ENCODE results near the gene KCNIP1. TPM values are rescaled to one million over a fixed set of nuclear protein-coding genes. Genes with fewer than 3 reads are reported as not detected.

Gene KCNIP1
- total RNA-seq, 1 experiment from 2014 or later: not detected

DNA sequence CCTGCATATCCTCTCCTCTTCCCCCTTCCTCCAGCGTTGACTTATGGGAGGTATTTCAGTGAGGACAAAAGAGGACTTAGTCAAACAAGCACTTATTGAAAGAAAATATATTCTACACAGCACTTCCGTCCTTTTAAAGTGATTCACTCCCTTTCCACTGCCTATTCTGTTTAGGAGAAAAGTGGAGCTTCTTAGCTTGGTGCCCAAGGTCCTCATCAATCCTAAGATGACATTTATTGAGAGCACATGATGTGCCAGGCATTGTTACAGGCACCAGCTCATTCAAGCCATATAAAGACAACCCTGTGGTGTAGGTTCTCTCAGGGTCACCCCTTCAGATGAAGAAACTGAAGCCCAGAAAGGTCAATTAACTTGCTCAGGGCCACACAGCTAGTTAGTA is 95.9 kb downstream of the KCNIP1 start:
- no TSS peak for BruUV-seq (replicated peaks)
- POLR2A ChIA-PET: no interaction called here
- no peaks in the 10 kb centered on the region for H4K20me1 ChIP-seq (ENCODE audit: insufficient read depth)
- no peak overlapping the region for H3K27ac ChIP-seq (ENCODE audit: low read depth, low read length)
- RAD21 ChIA-PET (ENCODE audit: low non-redundant PET in 1 of 2, low total read pairs in 2 of 2, uncharacterized antibody in 2 of 2, unreplicated experiment in 2 of 2): no interaction called here
- no peaks in the 10 kb centered on the region for H3K79me2 ChIP-seq (ENCODE audit: insufficient read depth, low read length)
- no peak for ATAC-seq
- H3K4me2 ChIP-seq (ENCODE audit: low read length): no peak overlapping the region
- H3K9me3 ChIP-seq (ENCODE audit: control insufficient read depth in 1 of 2, insufficient read depth in 1 of 2, low read depth in 1 of 2, low read length in 2 of 2): no peaks in the 10 kb centered on the region
- no peaks in the 10 kb centered on the region for H3K36me3 ChIP-seq (ENCODE audit: control insufficient read depth in 1 of 2, insufficient read depth in 2 of 2, low read length in 2 of 2)
- intact Hi-C loops (cut with micrococcal nuclease): no loop called here
- peaks cover 31% of the 10 kb centered on the region for H3K27me3 ChIP-seq (ENCODE audit: insufficient read depth, low read length)
- CTCF ChIA-PET: interaction anchor here (0.8 to 1.8 kb wide), 2 partner anchors 27 to 34 kb away, joined by 3 to 7 read pairs; no protein-coding TSS in a partner anchor
- H3K4me1 ChIP-seq (ENCODE audit: control insufficient read depth in 1 of 2, insufficient read depth in 2 of 2, low read length in 2 of 2): no peaks in the 10 kb centered on the region
- H3K9me2 ChIP-seq (ENCODE audit: insufficient read depth): no peaks in the 10 kb centered on the region
- no peak for DNase-seq (ENCODE audit: low read depth, low spot score)
- H3K9ac ChIP-seq (ENCODE audit: low read length): no peak overlapping the region
- TF ChIP-seq SRF (IDR thresholded peaks at IDR 0.05; ENCODE audit: low read depth) (no peak), POLR2A (IDR thresholded peaks at IDR 0.05; ENCODE audit: borderline replicate concordance, extremely low read depth, insufficient read depth, insufficient read length) (no peak)
- TF ChIP-seq, protein P1, sequence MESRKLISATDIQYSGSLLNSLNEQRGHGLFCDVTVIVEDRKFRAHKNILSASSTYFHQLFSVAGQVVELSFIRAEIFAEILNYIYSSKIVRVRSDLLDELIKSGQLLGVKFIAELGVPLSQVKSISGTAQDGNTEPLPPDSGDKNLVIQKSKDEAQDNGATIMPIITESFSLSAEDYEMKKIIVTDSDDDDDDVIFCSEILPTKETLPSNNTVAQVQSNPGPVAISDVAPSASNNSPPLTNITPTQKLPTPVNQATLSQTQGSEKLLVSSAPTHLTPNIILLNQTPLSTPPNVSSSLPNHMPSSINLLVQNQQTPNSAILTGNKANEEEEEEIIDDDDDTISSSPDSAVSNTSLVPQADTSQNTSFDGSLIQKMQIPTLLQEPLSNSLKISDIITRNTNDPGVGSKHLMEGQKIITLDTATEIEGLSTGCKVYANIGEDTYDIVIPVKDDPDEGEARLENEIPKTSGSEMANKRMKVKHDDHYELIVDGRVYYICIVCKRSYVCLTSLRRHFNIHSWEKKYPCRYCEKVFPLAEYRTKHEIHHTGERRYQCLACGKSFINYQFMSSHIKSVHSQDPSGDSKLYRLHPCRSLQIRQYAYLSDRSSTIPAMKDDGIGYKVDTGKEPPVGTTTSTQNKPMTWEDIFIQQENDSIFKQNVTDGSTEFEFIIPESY (IDR thresholded peaks at IDR 0.05; ENCODE audit: extremely low read depth, insufficient replicate concordance, low read length): no peak
- no peak overlapping the region for H2AFZ ChIP-seq (ENCODE audit: low read depth, low read length, poor library complexity, severe bottlenecking)
- H3K4me3 ChIP-seq (replicated peaks in 1 of 2; ENCODE audit: low read depth in 1 of 2, low read length in 2 of 2): no peak overlapping the region

DNA sequence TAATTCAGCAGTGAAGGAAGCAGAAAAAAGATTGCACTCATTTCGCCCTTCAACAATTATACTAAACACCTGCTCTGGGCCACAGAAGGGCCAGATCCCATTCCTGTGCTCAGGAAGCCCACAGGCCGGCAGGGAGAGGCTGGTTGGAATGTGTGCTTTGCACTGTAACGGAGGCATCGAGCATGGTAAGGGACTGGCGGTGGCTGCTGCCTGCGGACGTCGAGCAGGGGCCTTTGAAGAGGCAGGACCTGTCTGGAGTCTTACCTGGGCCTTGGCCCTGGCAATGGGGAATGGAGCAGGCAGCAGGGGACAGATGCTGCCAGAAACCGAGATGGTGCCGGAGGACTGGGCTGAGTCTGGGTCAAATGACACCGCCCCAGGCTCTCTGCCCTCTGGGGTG is 97.8 kb downstream of the KCNIP1 start:
- Histone ChIP-seq H3K4me1 (ENCODE audit: control insufficient read depth in 1 of 2, insufficient read depth in 2 of 2, low read length in 2 of 2) (no peaks in the 10 kb centered on the region), H3K9me2 (ENCODE audit: insufficient read depth) (no peaks in the 10 kb centered on the region), H3K79me2 (ENCODE audit: insufficient read depth, low read length) (no peaks in the 10 kb centered on the region), H3K27me3 (ENCODE audit: insufficient read depth, low read length) (peaks cover 21% of the 10 kb centered on the region), H4K20me1 (ENCODE audit: insufficient read depth) (no peaks in the 10 kb centered on the region), H3K9me3 (ENCODE audit: control insufficient read depth in 1 of 2, insufficient read depth in 1 of 2, low read depth in 1 of 2, low read length in 2 of 2) (no peaks in the 10 kb centered on the region), H3K9ac (ENCODE audit: low read length) (no peak overlapping the region), H2AFZ (ENCODE audit: low read depth, low read length, poor library complexity, severe bottlenecking) (no peak overlapping the region), H3K27ac (ENCODE audit: low read depth, low read length) (no peak overlapping the region), H3K36me3 (ENCODE audit: control insufficient read depth in 1 of 2, insufficient read depth in 2 of 2, low read length in 2 of 2) (no peaks in the 10 kb centered on the region), H3K4me2 (ENCODE audit: low read length) (no peak overlapping the region), H3K4me3 (replicated peaks in 1 of 2; ENCODE audit: low read depth in 1 of 2, low read length in 2 of 2) (no peak overlapping the region)
- RAD21 ChIA-PET (ENCODE audit: low non-redundant PET in 1 of 2, low total read pairs in 2 of 2, uncharacterized antibody in 2 of 2, unreplicated experiment in 2 of 2): no interaction called here
- CTCF ChIA-PET: interaction anchor here (1.6 kb wide), 1 partner anchor 31 kb away, joined by 4 read pairs; no protein-coding TSS in a partner anchor
- no peak for DNase-seq (ENCODE audit: low read depth, low spot score)
- no peak for ATAC-seq
- no TSS peak for BruUV-seq (replicated peaks)
- intact Hi-C loops (cut with micrococcal nuclease): no loop called here
- TF ChIP-seq, protein P2, sequence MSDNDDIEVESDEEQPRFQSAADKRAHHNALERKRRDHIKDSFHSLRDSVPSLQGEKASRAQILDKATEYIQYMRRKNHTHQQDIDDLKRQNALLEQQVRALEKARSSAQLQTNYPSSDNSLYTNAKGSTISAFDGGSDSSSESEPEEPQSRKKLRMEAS (IDR thresholded peaks at IDR 0.05): no peak
- TF ChIP-seq ZNF274 (IDR thresholded peaks at IDR 0.05; ENCODE audit: low read depth, low read length): no peak
- TF ChIP-seq EGR1 (IDR thresholded peaks at IDR 0.05; ENCODE audit: low read depth): no peak
- TF ChIP-seq, protein P3, sequence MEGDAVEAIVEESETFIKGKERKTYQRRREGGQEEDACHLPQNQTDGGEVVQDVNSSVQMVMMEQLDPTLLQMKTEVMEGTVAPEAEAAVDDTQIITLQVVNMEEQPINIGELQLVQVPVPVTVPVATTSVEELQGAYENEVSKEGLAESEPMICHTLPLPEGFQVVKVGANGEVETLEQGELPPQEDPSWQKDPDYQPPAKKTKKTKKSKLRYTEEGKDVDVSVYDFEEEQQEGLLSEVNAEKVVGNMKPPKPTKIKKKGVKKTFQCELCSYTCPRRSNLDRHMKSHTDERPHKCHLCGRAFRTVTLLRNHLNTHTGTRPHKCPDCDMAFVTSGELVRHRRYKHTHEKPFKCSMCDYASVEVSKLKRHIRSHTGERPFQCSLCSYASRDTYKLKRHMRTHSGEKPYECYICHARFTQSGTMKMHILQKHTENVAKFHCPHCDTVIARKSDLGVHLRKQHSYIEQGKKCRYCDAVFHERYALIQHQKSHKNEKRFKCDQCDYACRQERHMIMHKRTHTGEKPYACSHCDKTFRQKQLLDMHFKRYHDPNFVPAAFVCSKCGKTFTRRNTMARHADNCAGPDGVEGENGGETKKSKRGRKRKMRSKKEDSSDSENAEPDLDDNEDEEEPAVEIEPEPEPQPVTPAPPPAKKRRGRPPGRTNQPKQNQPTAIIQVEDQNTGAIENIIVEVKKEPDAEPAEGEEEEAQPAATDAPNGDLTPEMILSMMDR (IDR thresholded peaks at IDR 0.05 in 2 of 3, conservative IDR thresholded peaks at IDR 0.05 in 1 of 3; ENCODE audit: borderline replicate concordance in 1 of 3, insufficient read depth in 1 of 3, low read depth in 2 of 3, low read length in 2 of 3): no peak
- no peak for TF ChIP-seq POLR2A (IDR thresholded peaks at IDR 0.05; ENCODE audit: borderline replicate concordance, extremely low read depth, insufficient read depth, insufficient read length)
- no peak for TF ChIP-seq SP1 (IDR thresholded peaks at IDR 0.05; ENCODE audit: low read depth)
- no peak for TF ChIP-seq FOSL1 (IDR thresholded peaks at IDR 0.05; ENCODE audit: low read depth)
- no peak for TF ChIP-seq YY1 (IDR thresholded peaks at IDR 0.05; ENCODE audit: extremely low read depth, insufficient replicate concordance, low read depth, low read length)
- no peak for TF ChIP-seq ZFX (IDR thresholded peaks at IDR 0.05)
- POLR2A ChIA-PET: no interaction called here
